ENCODE measurements around the gene ASCC2.
"Not testable (repeated sequence)": the region's sequence is repeated elsewhere in the genome, so short reads cannot be mapped to it uniquely, and the experiment has no call there.

Gene ASCC2

DNA sequence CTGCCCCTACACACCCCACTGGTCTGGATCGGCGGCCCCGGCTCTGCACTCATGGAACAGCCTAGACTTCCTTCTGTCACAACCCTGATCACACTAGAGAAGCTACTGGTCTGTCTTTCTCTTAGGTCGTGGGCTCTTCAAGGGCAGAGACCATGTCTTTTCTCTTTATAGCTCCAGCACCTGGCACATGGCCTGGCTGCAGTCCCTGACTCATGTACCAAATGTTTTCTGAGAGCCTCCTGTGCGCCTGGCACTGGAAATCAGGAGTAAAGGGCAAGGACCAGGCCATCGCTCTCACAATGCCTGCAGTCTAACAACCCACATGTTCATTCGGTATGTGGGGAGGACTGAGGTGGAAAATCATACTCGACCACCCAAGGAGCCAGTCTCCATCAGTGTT, 7.5 kb downstream of the ASCC2 start:
- H3K4me3 ChIP-seq (ENCODE audit: low read length) = no peak overlapping the region
- no peak for DNase-seq (ENCODE audit: low read depth)
- TF ChIP-seq CTCF (IDR thresholded peaks at IDR 0.05; ENCODE audit: insufficient read depth, low read depth, low read length, missing control alignments) = no peak

DNA sequence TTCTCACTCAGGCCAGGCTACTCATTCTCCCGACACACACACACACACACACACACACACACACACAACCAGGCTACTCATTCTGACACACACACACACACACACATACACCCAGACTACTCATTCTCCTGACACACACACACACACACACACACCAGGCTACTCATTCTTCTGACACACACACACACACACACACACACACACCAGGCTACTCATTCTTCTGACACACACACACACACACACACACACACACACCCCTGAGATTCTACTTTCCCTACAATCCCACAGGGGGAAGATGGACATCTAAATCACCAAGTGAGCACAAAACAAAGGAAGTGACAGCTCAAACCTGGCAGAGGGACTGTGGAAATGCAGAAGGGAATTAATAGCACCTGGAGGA, 10.3 kb downstream of the ASCC2 start:
- DNase-seq (ENCODE audit: low read depth) = peak; percentile 67

DNA sequence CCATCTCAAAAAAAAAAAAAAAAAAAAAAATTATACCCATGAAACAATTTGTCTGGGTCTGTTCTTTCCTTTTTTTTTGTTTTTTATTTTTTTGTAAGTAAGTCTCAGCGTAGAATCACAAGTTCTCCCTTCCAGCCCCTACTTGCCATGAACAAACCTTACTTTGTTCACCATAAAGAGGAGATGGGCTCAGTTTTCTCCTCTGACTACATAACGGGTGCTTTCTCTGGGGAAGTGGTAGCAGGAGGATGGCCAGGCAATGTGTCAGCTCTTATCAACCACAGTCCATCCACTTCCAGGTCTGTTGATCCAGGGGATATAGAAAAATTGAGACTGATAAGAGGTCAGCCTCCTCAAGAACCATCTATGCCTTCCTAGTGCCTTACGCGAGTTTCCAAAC, 11.0 kb downstream of the ASCC2 start:
- TF ChIP-seq CTCF (IDR thresholded peaks at IDR 0.05; ENCODE audit: insufficient read depth, low read depth, low read length, missing control alignments) = no peak
- no peak for DNase-seq (ENCODE audit: low read depth)
- H3K4me3 ChIP-seq (ENCODE audit: low read length) = no peak overlapping the region

More for the DNA sequence above, 10.3 kb downstream of the ASCC2 start:
- not testable (repeated sequence) for H3K4me3 ChIP-seq (ENCODE audit: low read length)

DNA sequence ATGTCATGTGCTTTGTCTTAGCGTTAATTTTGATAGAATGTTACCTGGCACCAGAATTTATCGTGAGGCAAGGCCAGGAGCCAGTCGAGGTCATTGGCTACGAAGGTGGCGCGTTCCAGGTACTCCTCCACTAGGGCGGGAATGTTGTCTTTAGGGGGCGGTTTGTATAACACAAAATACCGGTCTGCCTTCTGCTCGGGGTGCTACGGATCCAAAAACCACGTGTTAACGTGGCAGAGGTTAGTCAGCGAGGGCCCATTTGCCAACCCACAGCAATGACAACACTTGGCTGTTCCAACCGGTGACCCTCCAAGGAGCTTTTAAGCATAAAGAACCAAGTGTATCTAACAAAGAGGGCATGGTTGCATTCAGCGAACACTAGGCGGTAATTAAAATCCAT, 12.5 kb downstream of the ASCC2 start:
- no peak overlapping the region for H3K4me3 ChIP-seq (ENCODE audit: low read length)
- TF ChIP-seq CTCF (IDR thresholded peaks at IDR 0.05; ENCODE audit: insufficient read depth, low read depth, low read length, missing control alignments) = no peak
- DNase-seq (ENCODE audit: low read depth) = no peak

DNA sequence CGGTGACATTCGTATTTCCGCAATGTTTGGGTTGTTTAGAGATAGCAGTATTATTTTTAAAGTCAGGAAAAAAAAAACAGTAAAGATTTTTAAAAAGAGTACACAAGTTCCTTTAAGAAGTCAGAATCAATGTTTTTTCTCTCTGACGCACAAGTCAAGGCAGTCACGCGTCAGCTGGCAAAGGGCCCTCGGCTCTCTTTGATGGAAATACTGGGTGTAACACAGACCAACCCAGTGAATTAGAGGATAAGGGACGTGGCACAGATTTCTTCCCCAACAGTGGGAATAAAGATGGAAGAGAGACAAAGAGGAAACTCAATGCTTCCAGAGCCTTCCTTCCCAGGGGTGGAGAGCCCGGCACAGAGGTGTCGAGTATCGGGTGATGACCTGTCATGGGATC, 13.4 kb downstream of the ASCC2 start:
- no peak for TF ChIP-seq CTCF (IDR thresholded peaks at IDR 0.05; ENCODE audit: insufficient read depth, low read depth, low read length, missing control alignments)
- H3K4me3 ChIP-seq (ENCODE audit: low read length) = no peak overlapping the region
- DNase-seq (ENCODE audit: low read depth) = no peak

- peak; percentile 5 for TF ChIP-seq CTCF (IDR thresholded peaks at IDR 0.05; ENCODE audit: insufficient read depth, low read depth, low read length, missing control alignments)
- DNase-seq (ENCODE audit: low read depth) = peak; percentile 99
Measured at GRCh38 chr22:29821291-29822016, 16.6 kb downstream of the ASCC2 start.

DNA sequence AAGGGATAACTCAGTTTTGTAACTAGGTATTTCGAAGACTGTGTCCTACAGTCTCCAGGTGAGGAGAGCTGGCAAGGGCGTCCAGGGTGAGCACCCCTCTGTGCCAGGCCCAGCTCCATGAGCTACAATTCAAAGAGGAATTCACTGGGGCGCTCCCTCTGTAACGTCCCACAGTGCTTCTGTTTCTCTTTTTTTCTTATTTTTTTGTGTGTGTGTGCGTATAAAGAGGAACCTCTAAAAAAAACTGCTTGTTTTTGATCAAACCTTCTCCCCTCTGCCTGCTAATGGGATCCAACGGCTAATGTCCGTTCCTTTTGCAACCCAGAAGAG, 17.1 kb downstream of the ASCC2 start:
- H3K4me3 ChIP-seq (ENCODE audit: low read length) = no peak overlapping the region
- no peak for TF ChIP-seq CTCF (IDR thresholded peaks at IDR 0.05; ENCODE audit: insufficient read depth, low read depth, low read length, missing control alignments)
- DNase-seq (ENCODE audit: low read depth) = no peak

More at GRCh38 chr22:29821291-29822016, 16.6 kb downstream of the ASCC2 start:
- H3K4me3 ChIP-seq (ENCODE audit: low read length) = no peak overlapping the region
